Measurements from ENCODE around the gene XBP1. TPM values are rescaled to one million over a fixed set of nuclear protein-coding genes. Genes with fewer than 3 reads are reported as not detected.

Gene XBP1
- total and polyA plus RNA-seq, 2 of the 13 experiments (the other 11 are each of a cell fraction or from before 2014, with no cell fraction given): 416 to 427 TPM

DNA sequence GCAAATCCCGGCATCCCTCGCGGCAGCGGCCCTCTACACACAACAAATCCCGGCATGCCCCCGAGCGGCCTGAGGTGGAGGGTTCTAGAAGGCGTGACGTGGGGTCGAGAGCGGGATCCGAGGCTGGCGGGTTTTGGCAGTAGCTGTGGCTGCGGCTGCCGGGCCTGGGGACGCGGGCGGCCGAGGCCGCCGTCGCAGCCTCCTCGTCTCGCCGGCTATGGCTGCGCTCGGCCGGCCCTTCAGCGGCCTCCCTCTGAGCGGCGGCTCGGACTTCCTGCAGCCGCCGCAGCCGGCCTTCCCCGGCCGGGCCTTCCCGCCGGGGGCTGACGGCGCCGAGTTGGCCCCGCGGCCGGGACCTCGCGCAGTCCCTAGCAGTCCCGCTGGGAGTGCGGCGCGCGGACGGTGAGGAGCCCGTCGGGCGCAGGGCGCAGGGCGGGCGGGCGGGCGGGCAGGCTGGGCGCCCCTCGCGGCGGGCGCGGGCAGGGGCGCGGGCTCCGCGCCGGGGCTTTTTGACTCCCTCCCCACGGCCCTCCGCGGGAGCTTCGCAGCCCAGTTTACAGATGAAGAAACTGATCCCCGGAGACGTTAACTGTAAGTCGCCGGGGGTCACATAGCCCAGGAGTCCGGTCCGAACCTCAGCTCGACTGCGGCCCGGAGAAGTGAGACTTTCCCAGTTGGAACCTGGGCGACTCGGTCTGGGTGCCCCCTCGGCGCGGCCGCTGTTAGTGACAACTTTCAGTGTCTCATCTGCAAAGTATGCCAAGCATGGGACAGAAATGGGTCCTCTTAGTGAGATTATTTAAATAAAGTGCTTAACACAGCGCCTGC is 27.5 kb downstream of the XBP1 start, which contains the start of gene CCDC117 (continued):
- TF ChIP-seq, protein P1, sequence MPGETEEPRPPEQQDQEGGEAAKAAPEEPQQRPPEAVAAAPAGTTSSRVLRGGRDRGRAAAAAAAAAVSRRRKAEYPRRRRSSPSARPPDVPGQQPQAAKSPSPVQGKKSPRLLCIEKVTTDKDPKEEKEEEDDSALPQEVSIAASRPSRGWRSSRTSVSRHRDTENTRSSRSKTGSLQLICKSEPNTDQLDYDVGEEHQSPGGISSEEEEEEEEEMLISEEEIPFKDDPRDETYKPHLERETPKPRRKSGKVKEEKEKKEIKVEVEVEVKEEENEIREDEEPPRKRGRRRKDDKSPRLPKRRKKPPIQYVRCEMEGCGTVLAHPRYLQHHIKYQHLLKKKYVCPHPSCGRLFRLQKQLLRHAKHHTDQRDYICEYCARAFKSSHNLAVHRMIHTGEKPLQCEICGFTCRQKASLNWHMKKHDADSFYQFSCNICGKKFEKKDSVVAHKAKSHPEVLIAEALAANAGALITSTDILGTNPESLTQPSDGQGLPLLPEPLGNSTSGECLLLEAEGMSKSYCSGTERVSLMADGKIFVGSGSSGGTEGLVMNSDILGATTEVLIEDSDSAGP (CRISPR knock-in tag; IDR thresholded peaks at IDR 0.05; ENCODE audit: borderline replicate concordance): peak; percentile 45; the same call in 1 of the 2 replicates
- TF ChIP-seq NONO (IDR thresholded peaks at IDR 0.05) (no peak), NONO (CRISPR knock-in tag; conservative IDR thresholded peaks at IDR 0.05) (peak; percentile 47; the same call in 1 of the 2 replicates), ZFYVE20 (CRISPR knock-in tag; IDR thresholded peaks at IDR 0.05; ENCODE audit: borderline replicate concordance, low read depth) (no peak), ZKSCAN1 (IDR thresholded peaks at IDR 0.05; ENCODE audit: low read length) (no peak), DNMT1 (CRISPR knock-in tag; IDR thresholded peaks at IDR 0.05) (no peak), MZF1 (CRISPR knock-in tag; IDR thresholded peaks at IDR 0.05; ENCODE audit: borderline replicate concordance) (no peak), NR1H2 (CRISPR knock-in tag; IDR thresholded peaks at IDR 0.05; ENCODE audit: borderline replicate concordance, low read depth) (no peak), LCORL (IDR thresholded peaks at IDR 0.05) (no peak), LCORL (CRISPR knock-in tag; IDR thresholded peaks at IDR 0.05) (0 out of 2 replicates have a peak, but pooled peaks have one; percentile 48), ZNF788 (CRISPR knock-in tag; IDR thresholded peaks at IDR 0.05; ENCODE audit: borderline replicate concordance) (peak; percentile 84; the same call in 1 of the 2 replicates), ZNF484 (CRISPR knock-in tag; IDR thresholded peaks at IDR 0.05; ENCODE audit: borderline replicate concordance, low read depth) (no peak), SATB2 (CRISPR knock-in tag; IDR thresholded peaks at IDR 0.05) (no peak), RAD21 (CRISPR knock-in tag; IDR thresholded peaks at IDR 0.05) (peak; percentile 66; the same call in 1 of the 2 replicates), JARID2 (CRISPR knock-in tag; IDR thresholded peaks at IDR 0.05; ENCODE audit: insufficient replicate concordance) (peak; percentile 53), ZNF777 (CRISPR knock-in tag; IDR thresholded peaks at IDR 0.05) (peak; percentile 65; the same call in 1 of the 2 replicates), ZNF547 (CRISPR knock-in tag; IDR thresholded peaks at IDR 0.05) (peak; percentile 75), BORCS8-MEF2B (CRISPR knock-in tag; IDR thresholded peaks at IDR 0.05) (peak; percentile 77; the same call in 1 of the 2 replicates), ZSCAN31 (CRISPR knock-in tag; IDR thresholded peaks at IDR 0.05; ENCODE audit: low read depth) (peak; percentile 44), ATF1 (CRISPR knock-in tag; IDR thresholded peaks at IDR 0.05) (peak; percentile 84)
- TF ChIP-seq, protein P2, sequence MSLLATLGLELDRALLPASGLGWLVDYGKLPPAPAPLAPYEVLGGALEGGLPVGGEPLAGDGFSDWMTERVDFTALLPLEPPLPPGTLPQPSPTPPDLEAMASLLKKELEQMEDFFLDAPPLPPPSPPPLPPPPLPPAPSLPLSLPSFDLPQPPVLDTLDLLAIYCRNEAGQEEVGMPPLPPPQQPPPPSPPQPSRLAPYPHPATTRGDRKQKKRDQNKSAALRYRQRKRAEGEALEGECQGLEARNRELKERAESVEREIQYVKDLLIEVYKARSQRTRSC (CRISPR knock-in tag; IDR thresholded peaks at IDR 0.05; ENCODE audit: low read depth): no peak
- TF ChIP-seq, protein P3, sequence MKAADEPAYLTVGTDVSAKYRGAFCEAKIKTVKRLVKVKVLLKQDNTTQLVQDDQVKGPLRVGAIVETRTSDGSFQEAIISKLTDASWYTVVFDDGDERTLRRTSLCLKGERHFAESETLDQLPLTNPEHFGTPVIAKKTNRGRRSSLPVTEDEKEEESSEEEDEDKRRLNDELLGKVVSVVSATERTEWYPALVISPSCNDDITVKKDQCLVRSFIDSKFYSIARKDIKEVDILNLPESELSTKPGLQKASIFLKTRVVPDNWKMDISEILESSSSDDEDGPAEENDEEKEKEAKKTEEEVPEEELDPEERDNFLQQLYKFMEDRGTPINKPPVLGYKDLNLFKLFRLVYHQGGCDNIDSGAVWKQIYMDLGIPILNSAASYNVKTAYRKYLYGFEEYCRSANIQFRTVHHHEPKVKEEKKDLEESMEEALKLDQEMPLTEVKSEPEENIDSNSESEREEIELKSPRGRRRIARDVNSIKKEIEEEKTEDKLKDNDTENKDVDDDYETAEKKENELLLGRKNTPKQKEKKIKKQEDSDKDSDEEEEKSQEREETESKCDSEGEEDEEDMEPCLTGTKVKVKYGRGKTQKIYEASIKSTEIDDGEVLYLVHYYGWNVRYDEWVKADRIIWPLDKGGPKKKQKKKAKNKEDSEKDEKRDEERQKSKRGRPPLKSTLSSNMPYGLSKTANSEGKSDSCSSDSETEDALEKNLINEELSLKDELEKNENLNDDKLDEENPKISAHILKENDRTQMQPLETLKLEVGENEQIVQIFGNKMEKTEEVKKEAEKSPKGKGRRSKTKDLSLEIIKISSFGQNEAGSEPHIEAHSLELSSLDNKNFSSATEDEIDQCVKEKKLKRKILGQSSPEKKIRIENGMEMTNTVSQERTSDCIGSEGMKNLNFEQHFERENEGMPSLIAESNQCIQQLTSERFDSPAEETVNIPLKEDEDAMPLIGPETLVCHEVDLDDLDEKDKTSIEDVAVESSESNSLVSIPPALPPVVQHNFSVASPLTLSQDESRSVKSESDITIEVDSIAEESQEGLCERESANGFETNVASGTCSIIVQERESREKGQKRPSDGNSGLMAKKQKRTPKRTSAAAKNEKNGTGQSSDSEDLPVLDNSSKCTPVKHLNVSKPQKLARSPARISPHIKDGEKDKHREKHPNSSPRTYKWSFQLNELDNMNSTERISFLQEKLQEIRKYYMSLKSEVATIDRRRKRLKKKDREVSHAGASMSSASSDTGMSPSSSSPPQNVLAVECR (CRISPR knock-in tag; IDR thresholded peaks at IDR 0.05; ENCODE audit: borderline replicate concordance): peak; percentile 76; the same call in 1 of the 2 replicates

Measured in HepG2 (cell line).